Measurements from ENCODE around the gene DMD. TPM values are rescaled to one million over a fixed set of nuclear protein-coding genes. Genes with fewer than 3 reads are reported as not detected.

DMD gene
- total RNA-seq, 4 donors from 2014 or later, result 18.7 to 69.5 (median 38.5) TPM

GRCh38 chrX:31115398-31115797 is 2096.0 kb downstream of the DMD start:
- no peak overlapping the region for H3K27ac ChIP-seq
- no peak overlapping the region for H3K4me3 ChIP-seq
- WGBS, result 48% methylated on average over 4 of the region's 4 CpGs
- no peak for DNase-seq (ENCODE audit: low spot score in 2 of 2)
- H3K36me3 ChIP-seq, result no peaks in the 10 kb centered on the region
- no peaks in the 10 kb centered on the region for H3K9me3 ChIP-seq
- no peaks in the 10 kb centered on the region for H3K4me1 ChIP-seq
- no peak for TF ChIP-seq POLR2AphosphoS5 (IDR thresholded peaks at IDR 0.05)
- TF ChIP-seq EP300 (IDR thresholded peaks at IDR 0.05), result no peak
- TF ChIP-seq POLR2A (IDR thresholded peaks at IDR 0.05), result no peak
- TF ChIP-seq, protein P1, sequence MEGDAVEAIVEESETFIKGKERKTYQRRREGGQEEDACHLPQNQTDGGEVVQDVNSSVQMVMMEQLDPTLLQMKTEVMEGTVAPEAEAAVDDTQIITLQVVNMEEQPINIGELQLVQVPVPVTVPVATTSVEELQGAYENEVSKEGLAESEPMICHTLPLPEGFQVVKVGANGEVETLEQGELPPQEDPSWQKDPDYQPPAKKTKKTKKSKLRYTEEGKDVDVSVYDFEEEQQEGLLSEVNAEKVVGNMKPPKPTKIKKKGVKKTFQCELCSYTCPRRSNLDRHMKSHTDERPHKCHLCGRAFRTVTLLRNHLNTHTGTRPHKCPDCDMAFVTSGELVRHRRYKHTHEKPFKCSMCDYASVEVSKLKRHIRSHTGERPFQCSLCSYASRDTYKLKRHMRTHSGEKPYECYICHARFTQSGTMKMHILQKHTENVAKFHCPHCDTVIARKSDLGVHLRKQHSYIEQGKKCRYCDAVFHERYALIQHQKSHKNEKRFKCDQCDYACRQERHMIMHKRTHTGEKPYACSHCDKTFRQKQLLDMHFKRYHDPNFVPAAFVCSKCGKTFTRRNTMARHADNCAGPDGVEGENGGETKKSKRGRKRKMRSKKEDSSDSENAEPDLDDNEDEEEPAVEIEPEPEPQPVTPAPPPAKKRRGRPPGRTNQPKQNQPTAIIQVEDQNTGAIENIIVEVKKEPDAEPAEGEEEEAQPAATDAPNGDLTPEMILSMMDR (IDR thresholded peaks at IDR 0.05), result no peak
- H3K27me3 ChIP-seq, result no peaks in the 10 kb centered on the region

- TF ChIP-seq EP300 (IDR thresholded peaks at IDR 0.05), result no peak
- no peak for TF ChIP-seq POLR2AphosphoS5 (IDR thresholded peaks at IDR 0.05)
- TF ChIP-seq, protein P1 (IDR thresholded peaks at IDR 0.05), result no peak
- no peak for TF ChIP-seq POLR2A (IDR thresholded peaks at IDR 0.05)
- H3K27ac ChIP-seq, result no peak overlapping the region
- no peaks in the 10 kb centered on the region for H3K4me1 ChIP-seq
- no peaks in the 10 kb centered on the region for H3K36me3 ChIP-seq
- no peaks in the 10 kb centered on the region for H3K27me3 ChIP-seq
- no peak overlapping the region for H3K4me3 ChIP-seq
- WGBS, result 62% methylated on average over 2 of the region's 2 CpGs
- DNase-seq (ENCODE audit: low spot score in 2 of 2), result no peak
- H3K9me3 ChIP-seq, result no peaks in the 10 kb centered on the region
These were observed 2096.5 kb downstream of the DMD start for GRCh38 chrX:31114858-31115257.

DNA sequence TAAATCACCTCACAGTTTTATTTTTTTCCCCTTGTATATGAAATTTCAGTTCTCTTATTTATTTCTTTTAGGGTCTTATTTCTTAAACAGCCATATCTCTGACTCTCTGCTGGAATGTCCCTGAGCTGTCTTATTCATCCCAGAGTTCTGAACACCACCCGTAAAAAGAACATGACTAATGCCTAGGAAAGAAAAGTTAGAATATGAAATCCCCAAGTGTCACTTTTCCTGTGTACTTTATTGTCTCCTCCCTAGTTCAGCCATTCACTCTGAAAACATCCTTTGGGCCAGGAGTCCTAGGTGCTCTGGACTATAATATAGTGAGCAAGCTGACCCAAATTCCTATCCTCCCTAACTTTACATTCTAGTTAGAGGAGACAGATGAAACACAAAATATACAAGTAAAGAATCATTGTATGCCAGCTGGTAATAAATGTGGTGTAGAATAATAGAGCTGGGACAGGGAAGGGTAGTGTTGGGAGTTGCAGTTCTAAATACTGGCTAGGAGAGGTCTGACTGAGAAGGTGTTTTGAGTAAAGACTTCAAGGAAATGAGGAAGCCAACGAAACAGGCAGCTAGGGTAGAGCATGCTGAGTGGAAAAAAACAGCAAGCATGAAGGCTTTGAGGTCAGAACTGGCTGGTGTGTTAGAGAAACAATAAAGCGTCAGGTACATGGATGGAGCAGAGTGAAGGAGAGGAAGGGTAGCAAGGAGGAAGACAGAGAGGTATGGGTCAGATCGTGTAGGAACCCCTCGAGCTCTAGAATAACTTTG is 2098.9 kb downstream of the DMD start:
- Histone ChIP-seq H3K27me3 (no peaks in the 10 kb centered on the region), H3K4me3 (no peak overlapping the region), H3K27ac (no peak overlapping the region), H3K9me3 (no peaks in the 10 kb centered on the region), H3K4me1 (no peaks in the 10 kb centered on the region), H3K36me3 (no peaks in the 10 kb centered on the region)
- TF ChIP-seq, protein P1 (IDR thresholded peaks at IDR 0.05), result no peak
- no peak for TF ChIP-seq POLR2AphosphoS5 (IDR thresholded peaks at IDR 0.05)
- no peak for TF ChIP-seq POLR2A (IDR thresholded peaks at IDR 0.05)
- TF ChIP-seq EP300 (IDR thresholded peaks at IDR 0.05), result no peak
- 70% methylated on average over 5 of the region's 5 CpGs for WGBS
- DNase-seq (ENCODE audit: low spot score in 2 of 2), result no peak

DNA sequence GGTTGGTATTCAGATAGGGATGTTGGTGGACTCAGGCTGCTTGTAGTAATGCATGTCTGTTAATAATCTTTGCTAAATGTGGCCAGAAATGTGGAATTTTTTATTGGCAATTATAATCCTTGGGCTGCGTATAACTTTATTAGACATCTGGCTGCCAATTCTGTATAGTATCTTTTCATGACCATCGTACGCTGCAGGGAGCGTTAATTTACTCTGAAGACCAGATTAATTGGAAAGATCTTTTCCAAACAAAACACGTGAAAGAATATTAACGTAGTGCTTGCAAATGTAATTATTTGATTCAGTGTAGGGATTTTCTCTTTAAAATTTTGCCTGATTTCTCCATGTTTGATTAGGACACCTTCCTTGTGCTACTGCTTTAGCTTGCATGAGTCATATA is 2100.7 kb downstream of the DMD start:
- no peak overlapping the region for H3K27ac ChIP-seq
- H3K36me3 ChIP-seq, result no peaks in the 10 kb centered on the region
- no peaks in the 10 kb centered on the region for H3K27me3 ChIP-seq
- H3K9me3 ChIP-seq, result no peaks in the 10 kb centered on the region
- H3K4me3 ChIP-seq, result no peak overlapping the region
- DNase-seq (ENCODE audit: low spot score in 2 of 2), result no peak
- TF ChIP-seq, protein P1 (IDR thresholded peaks at IDR 0.05), result no peak
- no peak for TF ChIP-seq POLR2A (IDR thresholded peaks at IDR 0.05)
- no peak for TF ChIP-seq EP300 (IDR thresholded peaks at IDR 0.05)
- no peak for TF ChIP-seq POLR2AphosphoS5 (IDR thresholded peaks at IDR 0.05)
- H3K4me1 ChIP-seq, result no peaks in the 10 kb centered on the region
- WGBS, result 81% methylated on average over 6 of the region's 6 CpGs

DNA sequence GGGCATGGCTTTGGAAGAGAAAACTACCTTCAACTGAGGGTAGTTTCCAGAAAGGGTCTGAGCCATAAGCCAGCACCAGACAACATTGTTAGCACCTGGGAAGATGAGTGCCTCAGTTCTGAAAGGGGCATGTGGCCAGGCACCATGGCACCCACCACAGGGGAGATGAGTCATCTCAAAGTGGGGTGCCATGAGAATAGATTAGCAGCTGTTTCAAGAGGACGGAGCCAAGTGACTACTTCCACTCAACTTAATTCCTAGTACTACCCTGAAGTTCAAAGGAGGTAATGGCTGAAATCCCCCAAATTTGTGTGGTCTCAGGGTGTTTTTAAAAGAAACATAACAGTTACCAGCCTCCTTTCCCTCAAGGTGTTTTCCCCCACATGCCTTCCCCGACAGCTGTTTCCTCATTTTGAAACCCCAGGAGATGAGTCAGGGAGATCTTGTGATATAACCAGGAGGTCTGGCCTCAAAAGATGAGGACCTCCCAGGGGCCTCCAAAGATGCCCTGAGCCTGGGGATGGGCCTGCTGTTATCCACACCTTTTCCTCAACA is 2111.7 kb downstream of the DMD start:
- WGBS, result 63% methylated on average over 2 of the region's 2 CpGs
- H3K4me1 ChIP-seq, result no peaks in the 10 kb centered on the region
- no peaks in the 10 kb centered on the region for H3K9me3 ChIP-seq
- H3K36me3 ChIP-seq, result no peaks in the 10 kb centered on the region
- TF ChIP-seq EP300 (IDR thresholded peaks at IDR 0.05), result no peak
- no peak for TF ChIP-seq POLR2AphosphoS5 (IDR thresholded peaks at IDR 0.05)
- TF ChIP-seq POLR2A (IDR thresholded peaks at IDR 0.05), result no peak
- TF ChIP-seq, protein P1 (IDR thresholded peaks at IDR 0.05), result no peak
- DNase-seq (ENCODE audit: low spot score in 2 of 2), result no peak
- no peaks in the 10 kb centered on the region for H3K27me3 ChIP-seq
- no peak overlapping the region for H3K4me3 ChIP-seq
- no peak overlapping the region for H3K27ac ChIP-seq
